OCI-LY7 (cell line): ENCODE measurements around the gene KCNJ15. TPM values are rescaled to one million over a fixed set of nuclear protein-coding genes. Genes with fewer than 3 reads are reported as not detected.

Source experiments
- BruUV-seq: library from RNA; stranded (reverse); fragments of 400-500 nt; replicated peaks from 2 replicates; lab custom pipeline; 2021; lab: Mats Ljungman, UMichigan
- CTCF ChIA-PET: fragments of 300-600 bp; sonication (Branson Sonifier 250); formaldehyde crosslinking; loops from one replicate; lab custom pipeline; 2022; ENCODE audit warnings: antibody characterized with exemption; ENCODE audit not compliant: unreplicated experiment; lab: Charles Lee
- POLR2A ChIA-PET: fragments of 300-600 bp; sonication (Branson Sonifier 250); formaldehyde crosslinking; loops from one replicate; lab custom pipeline; 2022; ENCODE audit warnings: antibody characterized with exemption; lab: Charles Lee
- DNase-seq: peaks from one replicate; pipeline ENCODE4 v3.0.0-alpha.2; 2015; ENCODE audit warnings: low spot score
- H2AFZ ChIP-seq: fragments of 200-600 bp; sonication (generic), shearing (Covaris generic); 2 replicates; pipeline ENCODE4 v1.6.1; 2014; ENCODE audit warnings: mild to moderate bottlenecking, antibody characterized with exemption, low read length, moderate library complexity
- H3K27ac ChIP-seq: fragments of 200-600 bp; sonication (generic); 2 replicates; pipeline ENCODE4 v1.5.1; 2014; ENCODE audit warnings: mixed run types, low read depth, mild to moderate bottlenecking, moderate library complexity, low read length, inconsistent platforms; ENCODE audit not compliant: poor library complexity, severe bottlenecking
- H3K36me3 ChIP-seq: fragments of 200-600 bp; sonication (generic); 2 replicates; pipeline ENCODE4 v1.6.1; 2014; ENCODE audit warnings: mild to moderate bottlenecking, antibody characterized with exemption, low read length, moderate library complexity, mixed read lengths; ENCODE audit not compliant: insufficient read depth
- H3K4me1 ChIP-seq: fragments of 200-600 bp; sonication (generic); 2 replicates; pipeline ENCODE4 v1.5.1; 2014; ENCODE audit warnings: mild to moderate bottlenecking, low read length; ENCODE audit not compliant: insufficient read depth, poor library complexity, severe bottlenecking
- H3K4me2 ChIP-seq: fragments of 200-600 bp; sonication (generic); 2 replicates; pipeline ENCODE4 v1.6.1; 2014; ENCODE audit warnings: mild to moderate bottlenecking, low read length
- H3K4me3 ChIP-seq: fragments of 200-600 bp; sonication (generic); 2 replicates; pipeline ENCODE4 v1.5.1; 2014; ENCODE audit warnings: mild to moderate bottlenecking, low read depth, low read length; ENCODE audit not compliant: poor library complexity, severe bottlenecking
- H3K79me2 ChIP-seq: fragments of 200-600 bp; sonication (generic); 2 replicates; pipeline ENCODE4 v1.6.1; 2016; ENCODE audit warnings: low read depth, mild to moderate bottlenecking, low read length, moderate library complexity, mixed read lengths; ENCODE audit not compliant: insufficient read depth
- H3K9me2 ChIP-seq: fragments of 200-600 bp; sonication (generic); 2 replicates; pipeline ENCODE4 v1.6.1; 2016; ENCODE audit warnings: mild to moderate bottlenecking, low read length, mixed read lengths; ENCODE audit not compliant: insufficient read depth
- H3K9me3 ChIP-seq: fragments of 200-600 bp; sonication (generic); 2 replicates; pipeline ENCODE4 v1.6.1; 2014; ENCODE audit warnings: mild to moderate bottlenecking, mixed run types, low read length, mixed read lengths
- H4K20me1 ChIP-seq: fragments of 200-600 bp; sonication (generic); 2 replicates; pipeline ENCODE4 v1.6.1; 2014; ENCODE audit warnings: mild to moderate bottlenecking, antibody characterized with exemption, low read length, moderate library complexity, mixed read lengths; ENCODE audit not compliant: insufficient read depth
- EZH2phosphoT487 ChIP-seq: fragments of 200-600 bp; sonication (generic); IDR thresholded peaks from 2 replicates; pipeline ENCODE4 v1.6.1; 2018; ENCODE audit warnings: low read depth, borderline replicate concordance, mild to moderate bottlenecking, mixed run types, antibody characterized with exemption, low read length, moderate library complexity, mixed read lengths
- intact Hi-C: fragments of 100-400 bp; cut with micrococcal nuclease; formaldehyde crosslinking; loops from one replicate; pipeline ENCODE4 v1.10.0; 2022; ENCODE audit not compliant: unreplicated experiment
- total RNA-seq, 2 experiments: library from RNA; depleted of rRNA in 1 of 2; stranded (reverse); fragments of >200 nt in 1 of 2; shearing (Covaris generic) in 1 of 2; gene quantifications; 2 replicates each; pipeline ENCODE4 v1.2.3, GENCODE V29; 2014 to 2022
- TF ChIP-seq, protein P1 (sequence below): fragments of 200-600 bp; sonication (generic); conservative IDR thresholded peaks from 2 replicates; pipeline ENCODE4 v1.5.1; 2014; ENCODE audit warnings: mild to moderate bottlenecking, antibody characterized with exemption, low read length, moderate library complexity, mixed read lengths

KCNJ15 gene
- total RNA-seq, 2 experiments from 2014 or later = not detected

DNA sequence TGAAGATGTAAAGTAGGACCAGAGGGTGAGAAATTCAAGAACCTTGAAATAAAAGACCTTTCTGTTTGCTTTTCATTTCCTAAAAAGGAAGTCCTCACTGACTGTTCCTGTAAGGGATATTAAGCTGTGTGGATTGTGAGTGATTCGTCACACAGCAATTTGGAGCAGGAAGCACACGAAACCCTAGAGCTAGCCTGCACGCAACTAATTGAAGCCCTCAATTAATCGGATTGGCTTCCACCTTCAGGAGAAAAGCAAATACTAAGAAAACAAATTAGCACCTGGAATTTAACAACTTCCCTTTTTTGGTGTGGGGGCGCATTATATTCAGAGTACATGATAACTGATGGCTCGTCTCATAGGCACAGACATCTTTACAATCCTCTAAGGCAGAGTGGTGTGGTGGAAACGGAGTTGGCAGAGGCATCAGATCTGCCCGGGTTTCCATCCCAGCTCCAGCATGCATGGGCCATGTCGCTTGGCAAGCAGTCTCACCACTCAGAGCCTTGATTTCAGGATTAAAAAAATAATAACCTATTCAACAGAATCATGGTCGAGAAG, 95.2 kb downstream of the KCNJ15 start:
- no peak for DNase-seq
- intact Hi-C loops = loop anchor here (5.0 kb wide), 1 partner anchor 195 kb away; no protein-coding TSS in a partner anchor
- H3K79me2 ChIP-seq = no peaks in the 10 kb centered on the region
- no peaks in the 10 kb centered on the region for H3K4me1 ChIP-seq
- H2AFZ ChIP-seq = no peak overlapping the region
- H3K4me3 ChIP-seq = no peak overlapping the region
- no TSS peak for BruUV-seq
- H4K20me1 ChIP-seq = no peaks in the 10 kb centered on the region
- H3K4me2 ChIP-seq = no peak overlapping the region
- no peak overlapping the region for H3K27ac ChIP-seq
- POLR2A ChIA-PET = no interaction called here
- no peaks in the 10 kb centered on the region for H3K9me3 ChIP-seq
- no peaks in the 10 kb centered on the region for H3K36me3 ChIP-seq
- H3K9me2 ChIP-seq = no peaks in the 10 kb centered on the region
- CTCF ChIA-PET = interaction anchor here (0.5 kb wide), 1 partner anchor 70 kb away, joined by 3 read pairs; no protein-coding TSS in a partner anchor
- no peak for TF ChIP-seq EZH2phosphoT487
- TF ChIP-seq, protein P1, sequence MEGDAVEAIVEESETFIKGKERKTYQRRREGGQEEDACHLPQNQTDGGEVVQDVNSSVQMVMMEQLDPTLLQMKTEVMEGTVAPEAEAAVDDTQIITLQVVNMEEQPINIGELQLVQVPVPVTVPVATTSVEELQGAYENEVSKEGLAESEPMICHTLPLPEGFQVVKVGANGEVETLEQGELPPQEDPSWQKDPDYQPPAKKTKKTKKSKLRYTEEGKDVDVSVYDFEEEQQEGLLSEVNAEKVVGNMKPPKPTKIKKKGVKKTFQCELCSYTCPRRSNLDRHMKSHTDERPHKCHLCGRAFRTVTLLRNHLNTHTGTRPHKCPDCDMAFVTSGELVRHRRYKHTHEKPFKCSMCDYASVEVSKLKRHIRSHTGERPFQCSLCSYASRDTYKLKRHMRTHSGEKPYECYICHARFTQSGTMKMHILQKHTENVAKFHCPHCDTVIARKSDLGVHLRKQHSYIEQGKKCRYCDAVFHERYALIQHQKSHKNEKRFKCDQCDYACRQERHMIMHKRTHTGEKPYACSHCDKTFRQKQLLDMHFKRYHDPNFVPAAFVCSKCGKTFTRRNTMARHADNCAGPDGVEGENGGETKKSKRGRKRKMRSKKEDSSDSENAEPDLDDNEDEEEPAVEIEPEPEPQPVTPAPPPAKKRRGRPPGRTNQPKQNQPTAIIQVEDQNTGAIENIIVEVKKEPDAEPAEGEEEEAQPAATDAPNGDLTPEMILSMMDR = no peak

DNA sequence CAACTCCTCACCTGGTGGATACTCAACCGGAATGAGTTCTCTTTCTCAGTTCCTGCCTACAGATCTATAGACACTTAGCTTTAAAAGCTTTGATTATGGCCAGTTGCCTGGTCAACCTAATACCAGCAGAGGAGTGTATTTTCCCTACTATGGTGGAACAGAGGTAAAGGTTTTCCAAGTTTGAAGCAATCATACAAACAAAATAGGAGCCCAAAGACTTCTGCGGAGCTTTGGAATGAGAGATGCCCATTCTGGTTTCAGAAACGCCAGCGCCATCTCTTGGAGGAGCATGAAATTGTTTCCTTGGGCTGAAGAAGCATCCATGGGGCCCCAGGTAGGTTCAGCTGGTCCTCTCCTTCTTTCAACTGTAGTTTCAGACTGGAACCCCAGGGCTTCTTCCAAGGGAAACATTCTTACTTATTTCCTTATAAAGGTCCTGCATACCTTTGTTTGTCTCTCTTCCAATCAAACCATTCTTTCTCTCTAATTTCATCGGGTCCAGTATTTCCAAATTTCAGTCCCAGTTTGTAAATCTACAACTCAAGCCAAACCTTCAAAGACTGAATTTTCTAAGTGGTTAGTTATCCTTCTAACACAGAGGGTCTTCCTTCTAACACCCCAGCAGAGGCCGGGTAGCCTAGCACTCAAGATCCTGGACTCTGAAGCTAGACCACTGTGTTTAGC, 95.9 kb downstream of the KCNJ15 start:
- no peak overlapping the region for H2AFZ ChIP-seq
- H4K20me1 ChIP-seq = no peaks in the 10 kb centered on the region
- H3K4me1 ChIP-seq = no peaks in the 10 kb centered on the region
- DNase-seq = no peak
- no peaks in the 10 kb centered on the region for H3K79me2 ChIP-seq
- intact Hi-C loops = loop anchor here (5.0 kb wide), 1 partner anchor 195 kb away; no protein-coding TSS in a partner anchor
- H3K27ac ChIP-seq = no peak overlapping the region
- no peaks in the 10 kb centered on the region for H3K9me3 ChIP-seq
- H3K9me2 ChIP-seq = no peaks in the 10 kb centered on the region
- ChIA-PET POLR2A (no interaction called here), CTCF (interaction anchor here (0.6 kb wide), 1 partner anchor 53 kb away, joined by 3 read pairs; no protein-coding TSS in a partner anchor)
- H3K4me2 ChIP-seq = no peak overlapping the region
- no peak overlapping the region for H3K4me3 ChIP-seq
- BruUV-seq = no TSS peak
- TF ChIP-seq, protein P1 = peak; percentile 68
- no peak for TF ChIP-seq EZH2phosphoT487
- no peaks in the 10 kb centered on the region for H3K36me3 ChIP-seq

DNA sequence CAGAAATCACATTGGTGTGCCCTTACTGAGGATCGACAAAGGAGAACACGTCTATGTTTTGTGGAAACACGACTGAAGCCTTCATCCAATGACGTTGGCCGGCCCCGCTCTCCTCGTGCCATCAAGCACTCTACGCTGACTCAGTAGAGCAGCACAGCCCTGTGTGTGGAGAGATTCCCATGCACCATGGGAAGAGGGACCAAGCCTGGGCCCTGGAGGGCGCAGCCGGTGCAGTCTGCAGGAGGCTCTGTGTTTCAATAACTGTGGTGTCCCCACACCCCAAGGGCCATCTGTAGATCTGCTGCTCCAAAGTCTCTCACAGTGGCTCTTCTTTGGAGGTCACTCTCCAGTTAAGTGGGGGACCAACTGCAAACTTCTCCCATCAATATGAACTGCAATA, 97.4 kb downstream of the KCNJ15 start:
- TF ChIP-seq, protein P1 = no peak
- TF ChIP-seq EZH2phosphoT487 = no peak
- Histone ChIP-seq H3K79me2 (no peaks in the 10 kb centered on the region), H3K4me3 (no peak overlapping the region), H3K36me3 (no peaks in the 10 kb centered on the region), H3K27ac (no peak overlapping the region), H4K20me1 (no peaks in the 10 kb centered on the region), H3K9me3 (no peaks in the 10 kb centered on the region), H3K4me1 (no peaks in the 10 kb centered on the region), H2AFZ (no peak overlapping the region), H3K9me2 (no peaks in the 10 kb centered on the region), H3K4me2 (no peak overlapping the region)
- ChIA-PET POLR2A (no interaction called here), CTCF (no interaction called here)
- DNase-seq = no peak
- no TSS peak for BruUV-seq
- intact Hi-C loops = loop anchor here (5.0 kb wide), 1 partner anchor 197 kb away; no protein-coding TSS in a partner anchor
